ENCODE measurements around the gene HEATR9.
"Not testable (repeated sequence)": the region's sequence is repeated elsewhere in the genome, so short reads cannot be mapped to it uniquely, and the experiment has no call there.

The HEATR9 gene

GRCh38 chr17:35868737-35869136 lies at the start of gene HEATR9:
Gene HEATR9, minus strand, starts transcription at chr17:35868891. Its CDS starts 149 bp downstream, at chr17:35868742.
- DNase-seq, result no peak

GRCh38 chr17:35917519-35918213 lies 49.0 kb upstream of the HEATR9 start:
- no peak for DNase-seq

- no peak for DNase-seq
These were observed 46.7 kb upstream of the HEATR9 start for GRCh38 chr17:35915153-35915964.

GRCh38 chr17:35914354-35914753 lies 45.7 kb upstream of the HEATR9 start:
- DNase-seq, result no peak

- no peak for DNase-seq
These were observed 44.9 kb upstream of the HEATR9 start for GRCh38 chr17:35913609-35914008.

GRCh38 chr17:35912942-35913341 lies 44.3 kb upstream of the HEATR9 start:
- DNase-seq, result no peak

GRCh38 chr17:35912339-35912912 lies 43.7 kb upstream of the HEATR9 start:
- no peak for DNase-seq

- DNase-seq, result no peak
These were observed 40.7 kb upstream of the HEATR9 start for GRCh38 chr17:35909408-35909807.

- no peak for DNase-seq
These were observed 39.0 kb upstream of the HEATR9 start for GRCh38 chr17:35907691-35908090.

GRCh38 chr17:35906926-35907637 lies 38.4 kb upstream of the HEATR9 start:
- DNase-seq, result no peak

GRCh38 chr17:35906191-35906925 lies 37.7 kb upstream of the HEATR9 start:
- no peak for DNase-seq

- no peak for DNase-seq
These were observed 34.8 kb upstream of the HEATR9 start for GRCh38 chr17:35903451-35903850.

GRCh38 chr17:35901631-35902175 lies 33.0 kb upstream of the HEATR9 start:
- DNase-seq, result no peak

- DNase-seq, result no peak
These were observed 32.2 kb upstream of the HEATR9 start for GRCh38 chr17:35900708-35901480.

- DNase-seq, result no peak
These were observed 31.6 kb upstream of the HEATR9 start for GRCh38 chr17:35900280-35900679.

GRCh38 chr17:35898283-35899070 lies 29.8 kb upstream of the HEATR9 start:
- DNase-seq, result no peak

- DNase-seq, result not testable (repeated sequence)
These were observed 29.1 kb upstream of the HEATR9 start for GRCh38 chr17:35897772-35898171.

GRCh38 chr17:35895636-35896587 lies 27.2 kb upstream of the HEATR9 start:
- no peak for DNase-seq

GRCh38 chr17:35894206-35894605 lies 25.5 kb upstream of the HEATR9 start:
- no peak for DNase-seq
